Measurements from ENCODE around the gene ARHGAP10.

ARHGAP10 gene

DNA sequence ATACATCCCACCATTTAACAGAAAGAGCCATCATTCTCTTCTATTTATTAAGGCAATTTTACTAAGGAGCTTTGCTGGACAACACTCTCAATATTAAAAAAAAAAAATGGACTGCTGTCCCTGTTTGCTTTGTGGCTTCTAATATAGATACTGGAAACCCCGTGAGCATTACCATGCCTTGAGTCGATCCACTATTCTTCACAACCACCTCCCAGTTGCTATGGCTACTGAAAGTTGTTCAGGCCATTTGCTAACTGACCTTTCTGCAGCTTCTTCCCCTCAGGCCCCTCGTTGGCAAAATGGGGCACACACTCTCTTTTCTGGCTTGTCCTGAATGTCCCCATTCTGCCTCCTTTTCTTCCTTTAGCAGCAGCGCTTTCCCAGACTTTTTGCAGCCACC lies 369.9 kb downstream of the ARHGAP10 start:
- H3K27me3 Mint-ChIP-seq = no peaks in the 10 kb centered on the region
- H3K36me3 Mint-ChIP-seq = peaks cover 5% of the 10 kb centered on the region
- no peaks in the 10 kb centered on the region for H3K4me1 Mint-ChIP-seq
- H3K4me3 Mint-ChIP-seq = no peak overlapping the region
- no peak for DNase-seq
- peaks cover 2% of the 10 kb centered on the region for H3K9me3 Mint-ChIP-seq
- CTCF ChIA-PET = no interaction called here
- no peak overlapping the region for H3K27ac Mint-ChIP-seq

DNA sequence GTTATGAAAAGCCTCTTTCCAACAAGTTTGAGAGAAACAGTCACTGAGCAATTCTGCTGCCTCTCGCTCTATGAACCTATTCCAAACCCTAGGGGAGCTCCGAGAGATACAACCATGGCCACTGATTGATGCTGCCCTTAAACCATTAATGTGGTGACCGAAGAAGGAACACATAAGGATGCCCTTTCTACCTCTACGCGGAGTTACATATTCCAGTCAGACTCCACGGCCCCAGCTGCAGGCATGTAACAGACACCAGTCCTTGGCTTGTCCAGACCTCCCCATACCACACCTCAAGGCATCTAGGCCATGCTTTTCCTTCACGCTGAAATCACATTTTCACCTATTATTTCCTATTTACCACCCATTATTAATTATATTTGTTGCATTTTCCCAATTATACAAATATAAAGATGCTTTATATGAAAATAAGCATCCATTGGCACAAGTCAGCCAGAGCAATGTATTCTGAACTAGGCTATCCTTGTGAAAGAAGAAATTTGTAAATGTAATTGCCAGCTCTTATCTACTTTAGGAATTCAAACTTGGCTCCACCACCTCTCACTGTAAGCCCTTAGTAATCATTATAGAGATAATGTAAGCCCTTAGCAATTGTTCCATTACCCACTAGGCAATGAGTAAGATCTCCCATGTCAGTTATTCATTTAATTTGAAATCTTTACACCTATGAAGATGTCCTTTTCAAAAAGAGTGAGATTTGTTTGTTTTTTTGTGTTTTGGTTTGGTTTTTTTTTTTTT lies 371.9 kb downstream of the ARHGAP10 start:
- CTCF ChIA-PET = no interaction called here
- H3K36me3 Mint-ChIP-seq = peaks cover 7% of the 10 kb centered on the region
- peaks cover 2% of the 10 kb centered on the region for H3K9me3 Mint-ChIP-seq
- no peak overlapping the region for H3K4me3 Mint-ChIP-seq
- no peak for DNase-seq
- no peaks in the 10 kb centered on the region for H3K4me1 Mint-ChIP-seq
- H3K27ac Mint-ChIP-seq = no peak overlapping the region
- H3K27me3 Mint-ChIP-seq = no peaks in the 10 kb centered on the region

DNA sequence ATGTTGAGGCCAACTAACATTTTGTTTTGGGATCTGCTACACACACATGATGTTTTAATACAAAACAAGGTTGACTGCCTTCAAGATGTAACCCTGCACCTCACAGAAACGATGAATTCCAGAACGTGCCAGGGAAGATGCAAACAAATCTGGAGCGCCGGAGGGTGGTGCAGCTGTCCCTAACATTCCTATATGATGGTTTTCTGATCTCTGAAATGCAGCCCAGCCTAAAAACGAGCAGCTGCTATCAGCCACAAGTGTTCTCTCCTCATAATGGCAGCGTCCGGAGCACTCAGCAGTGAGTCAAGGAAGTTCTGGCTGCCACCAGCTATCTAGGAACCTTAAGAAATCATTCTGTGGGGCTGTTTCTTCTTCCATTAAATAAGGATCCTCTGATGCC lies 376.9 kb downstream of the ARHGAP10 start:
- peaks cover 14% of the 10 kb centered on the region for H3K4me1 Mint-ChIP-seq
- H3K36me3 Mint-ChIP-seq = peaks cover 9% of the 10 kb centered on the region
- H3K27ac Mint-ChIP-seq = no peak overlapping the region
- H3K4me3 Mint-ChIP-seq = no peak overlapping the region
- CTCF ChIA-PET = no interaction called here
- peaks cover 2% of the 10 kb centered on the region for H3K9me3 Mint-ChIP-seq
- H3K27me3 Mint-ChIP-seq = no peaks in the 10 kb centered on the region
- DNase-seq = no peak

DNA sequence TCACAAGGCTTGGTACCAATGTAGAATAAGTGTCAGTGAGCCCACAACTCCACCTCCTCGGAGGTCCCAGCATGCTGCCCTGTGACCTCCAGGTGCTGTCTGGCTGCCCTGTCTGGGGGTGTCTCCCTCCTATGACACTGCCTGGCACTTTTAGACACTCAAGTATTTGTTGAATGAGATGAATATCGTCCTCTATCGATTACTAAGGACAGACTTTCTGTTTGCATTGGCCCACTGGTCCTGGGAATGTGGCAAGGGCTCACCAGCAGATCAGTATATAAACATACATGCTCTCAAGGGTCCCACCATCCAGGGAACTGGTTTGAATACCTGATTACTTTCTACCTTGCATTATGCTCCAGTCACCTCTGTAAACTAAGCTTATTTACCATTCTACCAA lies 377.3 kb downstream of the ARHGAP10 start:
- no peak overlapping the region for H3K27ac Mint-ChIP-seq
- no peaks in the 10 kb centered on the region for H3K27me3 Mint-ChIP-seq
- DNase-seq = no peak
- H3K9me3 Mint-ChIP-seq = peaks cover 2% of the 10 kb centered on the region
- CTCF ChIA-PET = no interaction called here
- H3K36me3 Mint-ChIP-seq = peaks cover 9% of the 10 kb centered on the region
- H3K4me3 Mint-ChIP-seq = no peak overlapping the region
- H3K4me1 Mint-ChIP-seq = peaks cover 14% of the 10 kb centered on the region

DNA sequence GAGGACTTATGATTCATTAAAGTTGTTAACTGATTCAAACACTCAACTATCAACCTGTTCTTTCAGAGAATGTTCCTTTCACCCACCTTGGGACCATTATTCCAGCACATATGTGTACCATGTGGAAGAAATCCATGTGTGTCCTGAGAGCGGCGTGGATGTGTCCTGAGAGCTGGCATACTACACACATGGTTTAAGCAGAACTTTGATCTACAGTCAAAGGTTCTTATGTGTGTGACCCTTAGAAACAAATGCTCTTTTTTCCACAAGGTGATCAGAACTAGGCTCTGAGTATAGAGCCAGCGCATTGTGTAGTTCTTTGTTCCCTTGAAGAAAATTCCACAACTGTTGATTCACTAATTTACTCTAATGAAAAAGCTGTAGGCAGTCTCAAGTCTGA lies 378.3 kb downstream of the ARHGAP10 start:
- no peak overlapping the region for H3K27ac Mint-ChIP-seq
- no peak for DNase-seq
- no peaks in the 10 kb centered on the region for H3K27me3 Mint-ChIP-seq
- CTCF ChIA-PET = no interaction called here
- H3K4me3 Mint-ChIP-seq = no peak overlapping the region
- peaks cover 9% of the 10 kb centered on the region for H3K36me3 Mint-ChIP-seq
- peaks cover 14% of the 10 kb centered on the region for H3K4me1 Mint-ChIP-seq
- H3K9me3 Mint-ChIP-seq = peaks cover 2% of the 10 kb centered on the region

DNA sequence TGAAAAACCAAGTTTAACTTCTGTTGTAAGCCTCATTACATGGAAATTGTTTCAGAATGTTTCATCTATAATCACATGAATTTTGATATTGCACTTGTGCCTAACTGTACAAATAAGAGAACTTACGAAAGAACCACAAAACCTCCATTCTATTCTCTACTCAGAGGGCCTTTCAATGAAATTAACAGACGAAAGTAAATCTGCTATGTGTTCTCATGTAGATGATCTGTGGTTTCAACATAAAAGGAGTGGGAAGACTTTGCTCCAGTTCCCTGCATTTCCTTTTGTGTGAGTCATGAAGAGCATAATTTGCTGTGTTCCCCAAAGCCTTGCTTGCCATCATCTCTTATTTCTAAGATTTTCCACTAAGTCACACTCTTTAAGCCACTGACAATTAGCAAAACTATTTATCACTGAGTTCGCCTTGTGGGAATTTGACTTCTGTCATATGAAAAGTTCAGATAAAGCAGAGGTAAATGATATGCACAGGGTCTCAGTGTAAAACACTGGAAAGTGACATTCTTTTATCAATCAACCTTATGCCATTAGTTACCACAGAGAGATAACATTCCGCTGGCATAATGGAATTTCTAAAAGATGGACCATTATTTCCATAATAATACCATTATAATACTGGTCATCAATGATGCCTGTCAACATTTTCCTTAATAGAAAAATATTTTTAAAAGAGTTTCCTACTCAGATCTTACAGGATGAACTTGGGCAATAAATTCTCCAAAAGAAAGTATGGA lies 380.5 kb downstream of the ARHGAP10 start:
- Mint-ChIP-seq H3K9me3 (no peaks in the 10 kb centered on the region), H3K4me1 (peaks cover 14% of the 10 kb centered on the region), H3K27ac (no peak overlapping the region), H3K4me3 (no peak overlapping the region), H3K27me3 (no peaks in the 10 kb centered on the region), H3K36me3 (peaks cover 5% of the 10 kb centered on the region)
- CTCF ChIA-PET = no interaction called here
- DNase-seq = no peak

DNA sequence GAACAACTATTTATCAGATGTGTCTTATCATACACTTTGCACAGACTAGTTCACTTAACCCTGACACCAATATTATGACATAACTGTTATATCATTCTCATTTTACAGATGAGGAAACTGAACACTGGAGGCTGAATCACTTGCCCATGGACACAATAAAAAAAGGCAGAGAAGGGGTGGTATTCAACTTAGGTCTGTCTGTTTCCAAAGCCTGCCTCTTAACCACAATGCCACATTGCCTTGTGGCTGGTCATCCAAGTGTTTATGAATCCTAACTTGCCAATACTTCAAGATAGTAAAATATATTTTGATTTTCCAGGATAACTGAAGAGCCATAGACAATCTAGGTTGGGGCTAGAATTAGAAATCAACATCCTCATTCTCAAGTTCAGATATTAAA lies 382.5 kb downstream of the ARHGAP10 start:
- Mint-ChIP-seq H3K36me3 (peaks cover 4% of the 10 kb centered on the region), H3K4me3 (no peak overlapping the region), H3K27me3 (no peaks in the 10 kb centered on the region), H3K27ac (no peak overlapping the region), H3K9me3 (no peaks in the 10 kb centered on the region), H3K4me1 (peaks cover 14% of the 10 kb centered on the region)
- DNase-seq = no peak
- CTCF ChIA-PET = no interaction called here

DNA sequence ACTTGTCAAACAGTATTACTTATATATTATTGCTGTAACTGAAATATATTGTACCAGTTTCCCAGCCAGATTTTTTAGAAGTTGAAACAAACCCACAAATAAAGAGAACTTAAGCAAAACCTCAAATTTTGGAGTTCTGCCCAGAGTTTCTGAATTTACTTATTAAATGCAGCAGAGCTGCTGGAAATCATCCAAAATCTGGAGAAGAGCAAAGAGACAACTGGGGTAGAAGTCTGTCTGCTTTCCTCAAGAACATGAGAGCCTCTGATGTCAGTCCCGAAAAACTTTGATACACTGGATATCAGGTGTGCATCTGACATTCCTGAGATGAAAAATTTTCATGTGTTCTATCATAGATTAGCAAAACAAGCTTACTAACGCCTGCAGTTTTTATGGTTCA lies 384.4 kb downstream of the ARHGAP10 start:
- no peaks in the 10 kb centered on the region for H3K9me3 Mint-ChIP-seq
- peaks cover 14% of the 10 kb centered on the region for H3K4me1 Mint-ChIP-seq
- no peak overlapping the region for H3K27ac Mint-ChIP-seq
- no peak for DNase-seq
- CTCF ChIA-PET = no interaction called here
- H3K27me3 Mint-ChIP-seq = no peaks in the 10 kb centered on the region
- no peak overlapping the region for H3K4me3 Mint-ChIP-seq
- peaks cover 4% of the 10 kb centered on the region for H3K36me3 Mint-ChIP-seq

DNA sequence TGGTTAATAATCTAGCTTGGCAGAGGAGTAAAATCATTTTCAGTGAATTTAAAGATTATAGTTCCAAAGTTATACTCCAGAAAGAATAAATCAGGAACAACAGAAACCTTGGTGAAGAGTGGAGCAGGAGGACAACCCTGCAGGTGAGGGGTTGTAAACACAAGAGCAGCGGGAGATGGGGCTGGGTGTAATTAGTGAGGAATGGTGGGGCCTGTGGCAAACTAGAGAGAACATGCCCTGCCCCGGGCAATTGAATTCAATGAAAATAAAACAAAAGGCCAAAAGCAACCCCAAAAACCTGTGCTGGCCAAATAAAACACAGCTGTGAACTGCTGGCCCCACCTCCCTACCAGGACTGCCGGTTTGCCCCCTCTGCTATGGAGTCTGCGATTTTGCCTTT lies 385.1 kb downstream of the ARHGAP10 start:
- CTCF ChIA-PET = no interaction called here
- no peaks in the 10 kb centered on the region for H3K9me3 Mint-ChIP-seq
- H3K36me3 Mint-ChIP-seq = peaks cover 1% of the 10 kb centered on the region
- no peaks in the 10 kb centered on the region for H3K27me3 Mint-ChIP-seq
- H3K4me3 Mint-ChIP-seq = no peak overlapping the region
- H3K4me1 Mint-ChIP-seq = peaks cover 7% of the 10 kb centered on the region
- H3K27ac Mint-ChIP-seq = no peak overlapping the region
- DNase-seq = no peak

DNA sequence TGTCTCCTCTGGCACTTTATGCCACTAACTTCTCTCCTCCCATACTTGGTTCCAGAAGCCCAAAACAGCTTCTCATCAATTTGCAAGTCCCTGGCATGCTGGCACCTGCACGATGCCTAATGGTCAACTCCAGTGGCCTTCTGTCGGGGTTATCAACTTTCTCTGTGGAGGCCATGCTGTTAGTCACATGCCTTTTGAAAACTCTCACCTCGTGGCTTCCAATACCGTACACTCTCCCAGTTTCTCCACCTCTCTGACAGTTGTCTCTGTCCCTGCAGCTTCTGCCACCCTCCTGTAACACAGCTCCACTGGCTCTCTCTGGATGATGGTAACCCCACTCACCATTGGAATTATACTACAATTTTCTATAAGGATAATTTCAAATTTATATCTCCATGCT lies 386.3 kb downstream of the ARHGAP10 start:
- Mint-ChIP-seq H3K27ac (no peak overlapping the region), H3K9me3 (peaks cover 6% of the 10 kb centered on the region), H3K27me3 (no peaks in the 10 kb centered on the region), H3K4me3 (no peak overlapping the region), H3K4me1 (no peaks in the 10 kb centered on the region), H3K36me3 (peaks cover 1% of the 10 kb centered on the region)
- no peak for DNase-seq
- CTCF ChIA-PET = no interaction called here

DNA sequence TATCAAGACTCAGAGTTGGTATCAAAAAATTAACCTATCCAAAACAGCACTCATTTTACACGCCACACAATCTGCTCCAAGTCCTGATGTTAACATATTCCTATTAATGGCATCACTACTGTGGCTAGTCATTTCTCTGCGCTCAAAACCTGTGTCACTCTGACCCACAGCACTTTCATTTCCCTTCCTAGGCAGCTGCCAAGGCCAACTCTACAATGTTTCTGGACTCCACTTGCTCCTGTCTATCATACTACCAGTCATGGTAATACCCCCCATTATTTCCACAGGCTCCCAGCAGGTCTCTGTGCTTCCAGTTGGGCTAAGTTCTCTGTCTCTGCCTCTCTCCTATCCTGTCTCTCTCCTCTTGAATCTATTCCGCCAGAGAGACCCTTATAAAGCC lies 386.7 kb downstream of the ARHGAP10 start:
- Mint-ChIP-seq H3K36me3 (peaks cover 1% of the 10 kb centered on the region), H3K4me1 (no peaks in the 10 kb centered on the region), H3K9me3 (peaks cover 11% of the 10 kb centered on the region), H3K4me3 (no peak overlapping the region), H3K27me3 (no peaks in the 10 kb centered on the region), H3K27ac (no peak overlapping the region)
- CTCF ChIA-PET = no interaction called here
- no peak for DNase-seq

DNA sequence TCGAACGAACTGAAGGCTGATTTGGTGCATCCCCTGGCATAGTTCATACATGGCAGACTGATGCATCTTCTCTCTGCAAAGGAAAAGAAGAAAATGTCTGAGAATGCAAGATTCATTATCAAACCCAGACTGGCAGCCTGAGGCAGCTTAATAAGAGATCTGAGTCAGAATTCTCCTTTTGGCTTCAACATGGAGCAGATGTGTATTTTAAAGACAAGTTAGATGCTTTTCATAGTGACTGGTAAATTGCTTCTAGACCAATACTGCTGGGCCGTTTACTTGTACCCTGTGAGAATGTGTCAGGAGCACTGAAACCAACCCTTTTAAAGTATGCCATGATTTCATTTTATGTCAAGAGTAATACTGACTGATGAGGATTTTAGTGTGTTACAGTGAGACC lies 388.3 kb downstream of the ARHGAP10 start:
- peaks cover 20% of the 10 kb centered on the region for H3K9me3 Mint-ChIP-seq
- no peak for DNase-seq
- no peaks in the 10 kb centered on the region for H3K4me1 Mint-ChIP-seq
- CTCF ChIA-PET = no interaction called here
- peaks cover 3% of the 10 kb centered on the region for H3K36me3 Mint-ChIP-seq
- H3K27ac Mint-ChIP-seq = no peak overlapping the region
- H3K4me3 Mint-ChIP-seq = no peak overlapping the region
- no peaks in the 10 kb centered on the region for H3K27me3 Mint-ChIP-seq
